ENCODE results near the gene RANBP17.

RANBP17 gene

GRCh38 chr5:170874017-170874416 lies 12.2 kb downstream of the RANBP17 start:
- Histone ChIP-seq H3K36me3 (ENCODE audit: control insufficient read depth in 2 of 2, insufficient read depth in 1 of 2, low read length in 2 of 2) (no peaks in the 10 kb centered on the region), H3K4me1 (ENCODE audit: control insufficient read depth, insufficient read depth, low read length) (no peaks in the 10 kb centered on the region), H3K9me3 (ENCODE audit: control insufficient read depth, insufficient read depth, low read depth, low read length) (no peaks in the 10 kb centered on the region), H3K4me3 (ENCODE audit: low read depth, low read length) (no peak overlapping the region), H3K27ac (ENCODE audit: extremely low read depth, low read depth, low read length) (no peak overlapping the region)
- ChIA-PET CTCF (interaction anchor here (0.7 kb wide), 1 partner anchor 68 kb away, joined by 3 read pairs; no protein-coding TSS in a partner anchor), POLR2A (interaction anchor here (0.7 kb wide), 1 partner anchor 129 kb away, joined by 3 read pairs; no protein-coding TSS in a partner anchor)
- TF ChIP-seq, protein P1, sequence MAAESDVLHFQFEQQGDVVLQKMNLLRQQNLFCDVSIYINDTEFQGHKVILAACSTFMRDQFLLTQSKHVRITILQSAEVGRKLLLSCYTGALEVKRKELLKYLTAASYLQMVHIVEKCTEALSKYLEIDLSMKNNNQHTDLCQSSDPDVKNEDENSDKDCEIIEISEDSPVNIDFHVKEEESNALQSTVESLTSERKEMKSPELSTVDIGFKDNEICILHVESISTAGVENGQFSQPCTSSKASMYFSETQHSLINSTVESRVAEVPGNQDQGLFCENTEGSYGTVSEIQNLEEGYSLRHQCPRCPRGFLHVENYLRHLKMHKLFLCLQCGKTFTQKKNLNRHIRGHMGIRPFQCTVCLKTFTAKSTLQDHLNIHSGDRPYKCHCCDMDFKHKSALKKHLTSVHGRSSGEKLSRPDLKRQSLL (tag by site-specific recombination; IDR thresholded peaks at IDR 0.05) = no peak
- TF ChIP-seq ZNF169 (tag by site-specific recombination; IDR thresholded peaks at IDR 0.05) = no peak
- no peak for TF ChIP-seq ZNF302 (tag by site-specific recombination; IDR thresholded peaks at IDR 0.05; ENCODE audit: low read depth)
- TF ChIP-seq ZNF501 (tag by site-specific recombination; IDR thresholded peaks at IDR 0.05) = no peak

DNA sequence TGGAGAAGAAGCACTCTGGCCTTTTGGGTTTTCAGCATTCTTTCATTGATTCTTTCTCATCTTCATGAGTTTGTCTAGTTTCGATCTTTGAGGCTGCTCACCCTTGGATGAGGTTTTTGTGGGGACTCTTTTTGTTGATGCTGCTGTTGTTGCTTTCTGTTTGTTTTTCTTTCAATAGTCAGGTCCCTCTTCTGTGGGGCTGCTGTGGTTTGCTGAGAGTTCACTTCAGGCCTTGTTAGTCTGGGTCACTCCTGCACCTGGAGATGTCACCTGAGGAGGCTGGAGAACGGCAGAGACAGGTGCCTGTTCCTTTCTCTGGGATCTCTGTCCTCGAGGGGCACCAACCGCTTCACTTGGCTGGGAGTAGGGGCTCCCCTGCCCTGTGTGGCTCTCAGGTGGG lies 14.0 kb downstream of the RANBP17 start:
- peaks cover 0 to 6% of the 10 kb centered on the region in 2 experiments; a peak in 1 of 3 replicates for H3K36me3 ChIP-seq (ENCODE audit: control insufficient read depth in 2 of 2, insufficient read depth in 1 of 2, low read length in 2 of 2)
- H3K9me3 ChIP-seq (ENCODE audit: control insufficient read depth, insufficient read depth, low read depth, low read length) = no peaks in the 10 kb centered on the region
- H3K27ac ChIP-seq (ENCODE audit: extremely low read depth, low read depth, low read length) = no peak overlapping the region
- POLR2A ChIA-PET = no interaction called here
- no peaks in the 10 kb centered on the region for H3K4me1 ChIP-seq (ENCODE audit: control insufficient read depth, insufficient read depth, low read length)
- TF ChIP-seq ZNF658 (tag by site-specific recombination; IDR thresholded peaks at IDR 0.05) (no peak), ZXDB (tag by site-specific recombination; IDR thresholded peaks at IDR 0.05) (no peak), KLF10 (tag by site-specific recombination; IDR thresholded peaks at IDR 0.05) (no peak), ZNF202 (tag by site-specific recombination; IDR thresholded peaks at IDR 0.05; ENCODE audit: borderline replicate concordance) (no peak), ZNF121 (tag by site-specific recombination; IDR thresholded peaks at IDR 0.05) (no peak), ZNF768 (tag by site-specific recombination; IDR thresholded peaks at IDR 0.05) (no peak), ZNF324 (tag by site-specific recombination; IDR thresholded peaks at IDR 0.05) (no peak), SALL2 (tag by site-specific recombination; IDR thresholded peaks at IDR 0.05; ENCODE audit: borderline replicate concordance) (no peak), PATZ1 (tag by site-specific recombination; IDR thresholded peaks at IDR 0.05) (no peak), ZNF37A (tag by site-specific recombination; IDR thresholded peaks at IDR 0.05) (no peak), SCRT1 (tag by site-specific recombination; IDR thresholded peaks at IDR 0.05; ENCODE audit: borderline replicate concordance) (no peak)
- TF ChIP-seq, protein P2, sequence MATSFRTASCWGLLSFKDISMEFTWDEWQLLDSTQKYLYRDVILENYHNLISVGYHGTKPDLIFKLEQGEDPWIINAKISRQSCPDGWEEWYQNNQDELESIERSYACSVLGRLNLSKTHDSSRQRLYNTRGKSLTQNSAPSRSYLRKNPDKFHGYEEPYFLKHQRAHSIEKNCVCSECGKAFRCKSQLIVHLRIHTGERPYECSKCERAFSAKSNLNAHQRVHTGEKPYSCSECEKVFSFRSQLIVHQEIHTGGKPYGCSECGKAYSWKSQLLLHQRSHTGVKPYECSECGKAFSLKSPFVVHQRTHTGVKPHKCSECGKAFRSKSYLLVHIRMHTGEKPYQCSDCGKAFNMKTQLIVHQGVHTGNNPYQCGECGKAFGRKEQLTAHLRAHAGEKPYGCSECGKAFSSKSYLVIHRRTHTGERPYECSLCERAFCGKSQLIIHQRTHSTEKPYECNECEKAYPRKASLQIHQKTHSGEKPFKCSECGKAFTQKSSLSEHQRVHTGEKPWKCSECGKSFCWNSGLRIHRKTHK (tag by site-specific recombination; IDR thresholded peaks at IDR 0.05) = no peak
- TF ChIP-seq, protein P3, sequence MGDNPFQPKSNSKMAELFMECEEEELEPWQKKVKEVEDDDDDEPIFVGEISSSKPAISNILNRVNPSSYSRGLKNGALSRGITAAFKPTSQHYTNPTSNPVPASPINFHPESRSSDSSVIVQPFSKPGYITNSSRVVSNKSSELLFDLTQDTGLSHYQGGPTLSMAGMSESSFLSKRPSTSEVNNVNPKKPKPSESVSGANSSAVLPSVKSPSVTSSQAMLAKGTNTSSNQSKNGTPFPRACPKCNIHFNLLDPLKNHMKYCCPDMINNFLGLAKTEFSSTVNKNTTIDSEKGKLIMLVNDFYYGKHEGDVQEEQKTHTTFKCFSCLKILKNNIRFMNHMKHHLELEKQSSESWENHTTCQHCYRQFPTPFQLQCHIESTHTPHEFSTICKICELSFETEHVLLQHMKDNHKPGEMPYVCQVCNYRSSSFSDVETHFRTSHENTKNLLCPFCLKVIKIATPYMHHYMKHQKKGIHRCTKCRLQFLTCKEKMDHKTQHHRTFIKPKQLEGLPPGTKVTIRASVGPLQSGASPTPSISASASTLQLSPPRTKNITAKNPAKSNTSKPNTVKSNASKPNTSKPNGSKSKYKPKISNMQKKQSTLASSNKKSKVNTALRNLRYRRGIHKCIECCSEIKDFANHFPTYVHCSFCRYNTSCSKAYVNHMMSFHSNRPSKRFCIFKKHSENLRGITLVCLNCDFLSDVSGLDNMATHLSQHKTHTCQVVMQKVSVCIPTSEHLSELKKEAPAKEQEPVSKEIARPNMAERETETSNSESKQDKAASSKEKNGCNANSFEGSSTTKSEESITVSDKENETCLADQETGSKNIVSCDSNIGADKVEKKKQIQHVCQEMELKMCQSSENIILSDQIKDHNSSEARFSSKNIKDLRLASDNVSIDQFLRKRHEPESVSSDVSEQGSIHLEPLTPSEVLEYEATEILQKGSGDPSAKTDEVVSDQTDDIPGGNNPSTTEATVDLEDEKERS (tag by site-specific recombination; IDR thresholded peaks at IDR 0.05) = no peak
- no peak overlapping the region for H3K4me3 ChIP-seq (ENCODE audit: low read depth, low read length)
- CTCF ChIA-PET = interaction anchor here (0.7 kb wide), 1 partner anchor 131 kb away, joined by 3 read pairs; no protein-coding TSS in a partner anchor
